ENCODE results near the gene YTHDF1.

YTHDF1 gene

GRCh38 chr20:63172726-63173125 is 43.2 kb downstream of the YTHDF1 start:
- Histone ChIP-seq H3K27me3 (replicated peaks in 2 of 5; ENCODE audit: control insufficient read depth in 4 of 5, insufficient read depth in 5 of 5, low read length in 4 of 5) (peaks cover 0 to 98% (median 31%) of the 10 kb centered on the region in 5 experiments), H3K4me3 (ENCODE audit: control insufficient read depth in 1 of 7, extremely low read depth in 1 of 7, insufficient read depth in 4 of 7, low read depth in 2 of 7, low read length in 6 of 7) (no peak overlapping the region), H3K36me3 (ENCODE audit: control insufficient read depth in 4 of 4, insufficient read depth in 4 of 4, low read length in 3 of 4) (no peaks in the 10 kb centered on the region), H3K9me3 (ENCODE audit: control extremely low read depth in 1 of 5, control insufficient read depth in 4 of 5, insufficient read depth in 2 of 5, low read depth in 1 of 5, low read length in 4 of 5) (no peaks in the 10 kb centered on the region), H3K4me1 (ENCODE audit: control extremely low read depth in 1 of 4, control insufficient read depth in 4 of 4, insufficient read depth in 4 of 4, low read length in 3 of 4) (peaks cover 0 to 17% (median 9%) of the 10 kb centered on the region in 4 experiments), H3K27ac (ENCODE audit: insufficient read depth in 1 of 2, low read depth in 1 of 2, low read length in 2 of 2, poor library complexity in 1 of 2, severe bottlenecking in 2 of 2) (no peak overlapping the region)
- POLR2A ChIA-PET: no interaction called here
- 39% methylated on average over 6 of the region's 8 CpGs for WGBS (ENCODE audit: insufficient coverage)
- CTCF ChIA-PET: interaction anchor here (1.1 kb wide), 1 partner anchor 200 kb away, joined by 3 read pairs; no protein-coding TSS in a partner anchor
- peak; percentile 38 to 40 (median 39) for DNase-seq

GRCh38 chr20:63171991-63172390 is 43.9 kb downstream of the YTHDF1 start:
- DNase-seq: no peak
- H3K36me3 ChIP-seq (ENCODE audit: control insufficient read depth in 4 of 4, insufficient read depth in 4 of 4, low read length in 3 of 4): no peaks in the 10 kb centered on the region
- no peak overlapping the region for H3K4me3 ChIP-seq (ENCODE audit: control insufficient read depth in 1 of 7, extremely low read depth in 1 of 7, insufficient read depth in 4 of 7, low read depth in 2 of 7, low read length in 6 of 7)
- WGBS (ENCODE audit: insufficient coverage): 76% methylated on average over 5 of the region's 5 CpGs
- H3K27me3 ChIP-seq (replicated peaks in 2 of 5; ENCODE audit: control insufficient read depth in 4 of 5, insufficient read depth in 5 of 5, low read length in 4 of 5): peaks cover 0 to 91% (median 31%) of the 10 kb centered on the region in 5 experiments
- no peak overlapping the region for H3K27ac ChIP-seq (ENCODE audit: insufficient read depth in 1 of 2, low read depth in 1 of 2, low read length in 2 of 2, poor library complexity in 1 of 2, severe bottlenecking in 2 of 2)
- H3K4me1 ChIP-seq (ENCODE audit: control extremely low read depth in 1 of 4, control insufficient read depth in 4 of 4, insufficient read depth in 4 of 4, low read length in 3 of 4): peaks cover 0 to 12% (median 5%) of the 10 kb centered on the region in 4 experiments
- POLR2A ChIA-PET: no interaction called here
- CTCF ChIA-PET: interaction anchor here (1.1 kb wide), 1 partner anchor 199 kb away, joined by 3 read pairs; no protein-coding TSS in a partner anchor
- H3K9me3 ChIP-seq (ENCODE audit: control extremely low read depth in 1 of 5, control insufficient read depth in 4 of 5, insufficient read depth in 2 of 5, low read depth in 1 of 5, low read length in 4 of 5): no peaks in the 10 kb centered on the region

- Histone ChIP-seq H3K36me3 (ENCODE audit: control insufficient read depth in 4 of 4, insufficient read depth in 4 of 4, low read length in 3 of 4) (no peaks in the 10 kb centered on the region), H3K27ac (ENCODE audit: insufficient read depth in 1 of 2, low read depth in 1 of 2, low read length in 2 of 2, poor library complexity in 1 of 2, severe bottlenecking in 2 of 2) (no peak overlapping the region), H3K4me3 (ENCODE audit: control insufficient read depth in 1 of 7, extremely low read depth in 1 of 7, insufficient read depth in 4 of 7, low read depth in 2 of 7, low read length in 6 of 7) (no peak overlapping the region), H3K9me3 (ENCODE audit: control extremely low read depth in 1 of 5, control insufficient read depth in 4 of 5, insufficient read depth in 2 of 5, low read depth in 1 of 5, low read length in 4 of 5) (no peaks in the 10 kb centered on the region), H3K27me3 (replicated peaks in 2 of 5; ENCODE audit: control insufficient read depth in 4 of 5, insufficient read depth in 5 of 5, low read length in 4 of 5) (peaks cover 0 to 71% (median 22%) of the 10 kb centered on the region in 5 experiments), H3K4me1 (ENCODE audit: control extremely low read depth in 1 of 4, control insufficient read depth in 4 of 4, insufficient read depth in 4 of 4, low read length in 3 of 4) (peaks cover 0 to 2% (median under 1%) of the 10 kb centered on the region in 4 experiments)
- 57% methylated on average over 6 of the region's 6 CpGs for WGBS (ENCODE audit: insufficient coverage)
- no peak for DNase-seq
- ChIA-PET CTCF (no interaction called here), POLR2A (no interaction called here)
Measured at GRCh38 chr20:63169681-63170080, 46.2 kb downstream of the YTHDF1 start.

- H3K9me3 ChIP-seq (ENCODE audit: control extremely low read depth in 1 of 5, control insufficient read depth in 4 of 5, insufficient read depth in 2 of 5, low read depth in 1 of 5, low read length in 4 of 5): no peaks in the 10 kb centered on the region
Measured at GRCh38 chr20:63168861-63169260, 47.1 kb downstream of the YTHDF1 start.

GRCh38 chr20:63167918-63168520 is 47.9 kb downstream of the YTHDF1 start:
- H3K27ac ChIP-seq (ENCODE audit: insufficient read depth in 1 of 2, low read depth in 1 of 2, low read length in 2 of 2, poor library complexity in 1 of 2, severe bottlenecking in 2 of 2): no peak overlapping the region
- 90% methylated on average over 21 of the region's 23 CpGs for whole genome bisulfite sequencing (ENCODE audit: insufficient coverage)
- no peak for DNase-seq
- no peaks in the 10 kb centered on the region for H3K9me3 ChIP-seq (ENCODE audit: control extremely low read depth in 1 of 5, control insufficient read depth in 4 of 5, insufficient read depth in 2 of 5, low read depth in 1 of 5, low read length in 4 of 5)
- peaks cover 0 to 71% (median 14%) of the 10 kb centered on the region in 5 experiments for H3K27me3 ChIP-seq (replicated peaks in 2 of 5; ENCODE audit: control insufficient read depth in 4 of 5, insufficient read depth in 5 of 5, low read length in 4 of 5)
- POLR2A ChIA-PET: no interaction called here
- H3K4me1 ChIP-seq (ENCODE audit: control extremely low read depth in 1 of 4, control insufficient read depth in 4 of 4, insufficient read depth in 4 of 4, low read length in 3 of 4): no peaks in the 10 kb centered on the region
- H3K36me3 ChIP-seq (ENCODE audit: control insufficient read depth in 4 of 4, insufficient read depth in 4 of 4, low read length in 3 of 4): no peaks in the 10 kb centered on the region
- CTCF ChIA-PET: no interaction called here
- no peak overlapping the region for H3K4me3 ChIP-seq (ENCODE audit: control insufficient read depth in 1 of 7, extremely low read depth in 1 of 7, insufficient read depth in 4 of 7, low read depth in 2 of 7, low read length in 6 of 7)

More at GRCh38 chr20:63168861-63169260, 47.1 kb downstream of the YTHDF1 start:
- H3K4me1 ChIP-seq (ENCODE audit: control extremely low read depth in 1 of 4, control insufficient read depth in 4 of 4, insufficient read depth in 4 of 4, low read length in 3 of 4): no peaks in the 10 kb centered on the region
- WGBS (ENCODE audit: insufficient coverage): 85% methylated on average over 6 of the region's 12 CpGs
- no peaks in the 10 kb centered on the region for H3K36me3 ChIP-seq (ENCODE audit: control insufficient read depth in 4 of 4, insufficient read depth in 4 of 4, low read length in 3 of 4)
- CTCF ChIA-PET: no interaction called here
- no peak overlapping the region for H3K4me3 ChIP-seq (ENCODE audit: control insufficient read depth in 1 of 7, extremely low read depth in 1 of 7, insufficient read depth in 4 of 7, low read depth in 2 of 7, low read length in 6 of 7)
- peaks cover 0 to 71% (median 17%) of the 10 kb centered on the region in 5 experiments for H3K27me3 ChIP-seq (replicated peaks in 2 of 5; ENCODE audit: control insufficient read depth in 4 of 5, insufficient read depth in 5 of 5, low read length in 4 of 5)
- no peak overlapping the region for H3K27ac ChIP-seq (ENCODE audit: insufficient read depth in 1 of 2, low read depth in 1 of 2, low read length in 2 of 2, poor library complexity in 1 of 2, severe bottlenecking in 2 of 2)
- DNase-seq: no peak
- POLR2A ChIA-PET: no interaction called here

GRCh38 chr20:63167026-63167917 is 48.7 kb downstream of the YTHDF1 start:
- Histone ChIP-seq H3K27ac (ENCODE audit: insufficient read depth in 1 of 2, low read depth in 1 of 2, low read length in 2 of 2, poor library complexity in 1 of 2, severe bottlenecking in 2 of 2) (no peak overlapping the region), H3K4me3 (ENCODE audit: control insufficient read depth in 1 of 7, extremely low read depth in 1 of 7, insufficient read depth in 4 of 7, low read depth in 2 of 7, low read length in 6 of 7) (no peak overlapping the region), H3K9me3 (ENCODE audit: control extremely low read depth in 1 of 5, control insufficient read depth in 4 of 5, insufficient read depth in 2 of 5, low read depth in 1 of 5, low read length in 4 of 5) (no peaks in the 10 kb centered on the region), H3K36me3 (ENCODE audit: control insufficient read depth in 4 of 4, insufficient read depth in 4 of 4, low read length in 3 of 4) (no peaks in the 10 kb centered on the region), H3K27me3 (replicated peaks in 2 of 5; ENCODE audit: control insufficient read depth in 4 of 5, insufficient read depth in 5 of 5, low read length in 4 of 5) (peaks cover 0 to 71% (median 13%) of the 10 kb centered on the region in 5 experiments), H3K4me1 (ENCODE audit: control extremely low read depth in 1 of 4, control insufficient read depth in 4 of 4, insufficient read depth in 4 of 4, low read length in 3 of 4) (no peaks in the 10 kb centered on the region)
- CTCF ChIA-PET: no interaction called here
- WGBS (ENCODE audit: insufficient coverage): 65% methylated on average over 12 of the region's 24 CpGs
- no peak for DNase-seq
- POLR2A ChIA-PET: no interaction called here

All from common myeloid progenitor, CD34-positive (primary cell).